Erythroblast (primary cell): ENCODE measurements around the gene ZC3H6.

Experiments
- GATA1 ChIP-seq: IDR thresholded peaks from 2 replicates; pipeline ENCODE4 v1.6.1; 2011; ENCODE audit warnings: low read depth, mild to moderate bottlenecking, control low read depth, low read length, moderate library complexity
- POLR2A ChIP-seq: IDR thresholded peaks from 2 replicates; pipeline ENCODE4 v1.6.1; 2011; ENCODE audit warnings: mild to moderate bottlenecking, low read length

GRCh38 chr2:112304298-112304941, 29.0 kb downstream of the ZC3H6 start:
- no peak for TF ChIP-seq POLR2A
- TF ChIP-seq GATA1 = no peak
